ENCODE measurements around the gene MYO15B. TPM values are rescaled to one million over a fixed set of nuclear protein-coding genes. Genes with fewer than 3 reads are reported as not detected.

The MYO15B gene
- total RNA-seq, 1 donor from 2014 or later, result 1.6 TPM

DNA sequence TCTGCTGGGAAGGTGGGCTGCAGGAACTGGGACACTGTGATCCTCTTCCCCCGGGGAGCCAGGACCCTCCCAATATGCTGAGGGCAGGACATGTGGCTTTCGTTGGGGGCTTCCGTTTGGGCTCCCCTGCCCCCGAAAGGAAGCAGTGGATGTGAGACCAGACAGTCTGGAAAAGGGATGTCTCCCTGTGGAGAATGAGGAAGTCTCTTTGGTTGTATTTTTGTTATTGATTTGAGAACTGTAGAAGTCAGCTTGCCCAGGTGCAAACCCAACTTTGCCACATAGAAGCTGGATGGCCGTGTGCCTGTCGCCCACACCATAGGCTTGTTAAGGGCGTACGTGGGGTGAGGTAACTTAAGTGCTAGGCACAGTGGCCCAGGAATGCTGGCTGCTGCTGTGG, 43.4 kb upstream of the MYO15B start:
- DNase-seq (ENCODE audit: low read depth) (no peak), FAIRE-seq (no peak)
- Histone ChIP-seq H3K36me3 (ENCODE audit: control insufficient read depth, insufficient read depth, low read length) (peaks cover 1% of the 10 kb centered on the region), H3K27me3 (ENCODE audit: control insufficient read depth, insufficient read depth, low read length) (no peaks in the 10 kb centered on the region), H3K4me3 (ENCODE audit: low read depth, low read length) (no peak overlapping the region)
- TF ChIP-seq, protein P1, sequence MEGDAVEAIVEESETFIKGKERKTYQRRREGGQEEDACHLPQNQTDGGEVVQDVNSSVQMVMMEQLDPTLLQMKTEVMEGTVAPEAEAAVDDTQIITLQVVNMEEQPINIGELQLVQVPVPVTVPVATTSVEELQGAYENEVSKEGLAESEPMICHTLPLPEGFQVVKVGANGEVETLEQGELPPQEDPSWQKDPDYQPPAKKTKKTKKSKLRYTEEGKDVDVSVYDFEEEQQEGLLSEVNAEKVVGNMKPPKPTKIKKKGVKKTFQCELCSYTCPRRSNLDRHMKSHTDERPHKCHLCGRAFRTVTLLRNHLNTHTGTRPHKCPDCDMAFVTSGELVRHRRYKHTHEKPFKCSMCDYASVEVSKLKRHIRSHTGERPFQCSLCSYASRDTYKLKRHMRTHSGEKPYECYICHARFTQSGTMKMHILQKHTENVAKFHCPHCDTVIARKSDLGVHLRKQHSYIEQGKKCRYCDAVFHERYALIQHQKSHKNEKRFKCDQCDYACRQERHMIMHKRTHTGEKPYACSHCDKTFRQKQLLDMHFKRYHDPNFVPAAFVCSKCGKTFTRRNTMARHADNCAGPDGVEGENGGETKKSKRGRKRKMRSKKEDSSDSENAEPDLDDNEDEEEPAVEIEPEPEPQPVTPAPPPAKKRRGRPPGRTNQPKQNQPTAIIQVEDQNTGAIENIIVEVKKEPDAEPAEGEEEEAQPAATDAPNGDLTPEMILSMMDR (IDR thresholded peaks at IDR 0.05; ENCODE audit: insufficient read depth, low read length, severe bottlenecking), result no peak

DNA sequence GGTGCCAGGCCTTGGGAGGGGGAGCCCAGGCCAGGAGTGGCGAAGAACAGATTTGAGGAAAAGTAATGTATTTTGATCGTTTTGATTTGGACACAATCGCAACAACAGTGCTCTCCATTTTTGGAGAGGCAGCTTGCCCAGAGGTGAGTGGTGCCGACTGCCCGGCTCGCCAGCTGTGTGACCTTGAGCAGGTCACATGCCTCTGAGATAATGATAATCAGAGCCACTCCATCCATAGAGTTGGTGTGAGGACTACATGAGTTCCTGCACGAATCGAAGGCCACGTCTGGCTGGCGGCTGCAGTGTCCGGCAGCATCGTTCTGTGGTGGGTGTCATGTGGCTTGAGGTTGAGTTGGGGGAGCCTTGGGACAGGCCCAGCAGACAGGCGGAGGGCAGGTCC, 41.4 kb upstream of the MYO15B start:
- H3K27me3 ChIP-seq (ENCODE audit: control insufficient read depth, insufficient read depth, low read length), result no peaks in the 10 kb centered on the region
- H3K36me3 ChIP-seq (ENCODE audit: control insufficient read depth, insufficient read depth, low read length), result peaks cover 1% of the 10 kb centered on the region
- FAIRE-seq, result no peak
- no peak for DNase-seq (ENCODE audit: low read depth)
- H3K4me3 ChIP-seq (ENCODE audit: low read depth, low read length), result no peak overlapping the region
- TF ChIP-seq, protein P1 (IDR thresholded peaks at IDR 0.05; ENCODE audit: insufficient read depth, low read length, severe bottlenecking), result no peak

DNA sequence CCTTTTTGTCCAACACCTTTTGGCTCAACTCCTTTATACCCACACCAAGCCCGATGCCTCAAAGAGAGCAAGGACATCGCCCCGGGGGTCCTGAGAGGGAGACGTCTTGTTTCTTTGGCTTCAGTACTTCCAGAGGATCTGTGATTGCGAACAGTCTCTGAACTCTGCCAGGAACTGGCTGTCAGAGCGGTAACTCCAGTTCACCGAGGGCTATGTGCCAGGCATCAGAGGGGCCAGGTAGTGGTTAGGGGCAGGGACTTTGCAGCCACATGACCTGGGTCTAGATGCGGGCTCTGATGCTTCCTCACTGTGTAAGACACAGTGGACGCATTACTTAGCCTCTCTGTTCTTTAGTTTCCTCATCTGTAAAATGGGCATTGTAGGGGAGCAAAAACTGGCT, 40.5 kb upstream of the MYO15B start:
- Histone ChIP-seq H3K27me3 (ENCODE audit: control insufficient read depth, insufficient read depth, low read length) (no peaks in the 10 kb centered on the region), H3K4me3 (ENCODE audit: low read depth, low read length) (no peak overlapping the region), H3K36me3 (ENCODE audit: control insufficient read depth, insufficient read depth, low read length) (peaks cover 1% of the 10 kb centered on the region)
- TF ChIP-seq, protein P1 (IDR thresholded peaks at IDR 0.05; ENCODE audit: insufficient read depth, low read length, severe bottlenecking), result no peak
- FAIRE-seq (peak; percentile 40), DNase-seq (ENCODE audit: low read depth) (no peak)

DNA sequence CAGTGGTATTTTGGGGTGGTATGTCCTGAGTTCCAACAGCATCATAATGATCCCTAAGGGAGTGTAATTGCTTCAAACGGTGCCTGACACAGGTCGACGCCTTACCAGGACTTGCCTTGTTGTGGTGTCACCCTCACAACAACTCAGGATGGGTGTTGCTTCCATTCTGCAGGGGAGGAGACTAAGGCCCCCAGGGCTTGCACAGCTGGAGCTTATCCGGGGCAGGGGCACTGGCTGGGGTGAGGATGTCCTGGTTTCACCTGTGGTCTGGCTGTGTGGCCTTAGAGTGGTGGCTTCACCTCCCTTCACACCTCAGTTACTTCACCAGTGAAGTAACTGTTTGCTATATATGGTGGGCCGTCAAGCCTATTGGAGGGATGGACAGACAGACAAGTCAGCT, 38.8 kb upstream of the MYO15B start:
- FAIRE-seq, result no peak
- no peak for DNase-seq (ENCODE audit: low read depth)
- TF ChIP-seq, protein P1 (IDR thresholded peaks at IDR 0.05; ENCODE audit: insufficient read depth, low read length, severe bottlenecking), result no peak

DNA sequence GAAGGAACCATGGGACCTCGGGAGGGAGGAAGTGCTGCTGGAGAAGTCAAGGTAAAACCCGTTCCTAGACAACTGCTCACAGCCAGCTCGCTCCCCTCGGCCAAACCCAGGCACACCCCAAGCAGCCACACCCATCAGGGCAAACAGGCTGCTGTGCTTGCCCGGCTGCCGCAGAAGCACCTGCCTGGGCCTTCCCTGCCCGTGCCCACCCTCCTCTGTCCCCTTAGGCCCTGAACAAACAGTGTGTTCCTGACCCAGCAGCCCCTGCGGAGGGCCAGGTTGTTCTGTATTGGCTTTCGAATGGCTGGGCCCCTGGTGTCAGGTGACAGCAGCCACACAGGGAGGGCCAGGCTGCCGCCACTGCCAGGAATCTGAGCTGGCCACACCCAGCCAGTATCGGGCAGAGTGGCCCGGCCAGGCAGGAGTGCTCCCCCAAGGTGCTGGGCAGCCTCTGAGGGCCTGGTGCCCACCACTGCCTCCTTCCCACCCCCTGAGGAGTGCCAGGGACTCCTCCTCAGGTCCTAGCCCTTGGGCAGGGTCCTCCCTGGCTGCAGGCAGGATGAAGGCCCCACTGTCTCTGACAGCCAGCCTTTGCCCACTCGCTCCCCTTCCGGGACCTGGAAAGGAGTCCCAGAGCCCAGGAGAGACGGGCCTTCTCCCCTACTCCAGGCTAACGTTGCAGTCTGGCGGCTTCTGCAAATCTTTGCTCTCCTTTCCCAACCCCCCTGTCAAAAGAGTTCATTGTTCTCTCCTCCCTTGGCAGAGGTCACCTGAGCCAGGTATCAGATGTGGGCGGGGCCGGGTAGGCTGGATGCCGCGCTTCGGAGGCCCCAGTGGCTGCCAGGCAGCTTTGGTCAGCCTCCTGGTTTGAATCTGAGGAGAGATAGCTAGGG, 38.1 kb upstream of the MYO15B start:
- TF ChIP-seq, protein P1 (IDR thresholded peaks at IDR 0.05; ENCODE audit: insufficient read depth, low read length, severe bottlenecking), result no peak
- Histone ChIP-seq H3K36me3 (ENCODE audit: control insufficient read depth, insufficient read depth, low read length) (no peaks in the 10 kb centered on the region), H3K4me3 (ENCODE audit: low read depth, low read length) (no peak overlapping the region), H3K27me3 (ENCODE audit: control insufficient read depth, insufficient read depth, low read length) (no peaks in the 10 kb centered on the region)
- FAIRE-seq (peak; percentile 7), DNase-seq (ENCODE audit: low read depth) (peak; percentile 42)

More for the DNA sequence above, 38.8 kb upstream of the MYO15B start:
- no peaks in the 10 kb centered on the region for H3K27me3 ChIP-seq (ENCODE audit: control insufficient read depth, insufficient read depth, low read length)
- H3K36me3 ChIP-seq (ENCODE audit: control insufficient read depth, insufficient read depth, low read length), result peaks cover 1% of the 10 kb centered on the region
- no peak overlapping the region for H3K4me3 ChIP-seq (ENCODE audit: low read depth, low read length)

DNA sequence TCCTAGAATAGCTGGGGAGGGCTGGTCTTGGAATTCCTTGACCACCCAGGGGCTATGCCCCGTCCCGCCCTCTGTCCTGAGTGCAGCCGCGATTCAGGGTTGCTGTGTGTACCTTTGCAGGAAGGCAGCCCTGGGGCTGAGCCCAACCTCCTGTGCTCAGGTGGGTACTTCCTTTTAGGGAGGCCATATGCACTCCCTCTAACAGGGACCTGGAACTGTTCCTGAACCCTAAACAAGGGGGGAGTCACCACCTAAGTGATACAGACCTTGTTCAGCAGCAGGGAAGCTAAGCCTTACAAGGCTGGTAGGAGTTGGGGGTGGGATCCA, 37.5 kb upstream of the MYO15B start:
- DNase-seq (ENCODE audit: low read depth) (no peak), FAIRE-seq (no peak)
- Histone ChIP-seq H3K36me3 (ENCODE audit: control insufficient read depth, insufficient read depth, low read length) (no peaks in the 10 kb centered on the region), H3K27me3 (ENCODE audit: control insufficient read depth, insufficient read depth, low read length) (no peaks in the 10 kb centered on the region), H3K4me3 (ENCODE audit: low read depth, low read length) (no peak overlapping the region)
- TF ChIP-seq, protein P1 (IDR thresholded peaks at IDR 0.05; ENCODE audit: insufficient read depth, low read length, severe bottlenecking), result no peak
